K562 (cell line): ENCODE measurements around the gene ECSIT. TPM values are rescaled to one million over a fixed set of nuclear protein-coding genes. Genes with fewer than 3 reads are reported as not detected.
A peak's percentile ranks its signal among the peaks of the same experiment; 100 is the strongest.

ENCODE experiments used
- ATAC-seq: fragments of 200-7000 bp; cut with Tn5 transposase; 3 replicates; pipeline ENCODE4 v1.9.1; 2020; ENCODE audit warnings: moderate library complexity
- BruUV-seq: library from RNA; stranded (reverse); fragments of 400-500 nt; replicated peaks from 2 replicates; lab custom pipeline; 2021; lab: Mats Ljungman, UMichigan
- CTCF ChIA-PET: fragments of 300-600 bp; formaldehyde crosslinking; extraction: SDS; loops from one replicate; lab custom pipeline; 2021; ENCODE audit warnings: low intra/inter-chr PET ratio; lab: Yijun Ruan, JAX
- POLR2A ChIA-PET: fragments of 300-600, 350-650 bp; sonication (Branson Sonifier 250); formaldehyde crosslinking; extraction: SDS; loops from one replicate; lab custom pipeline; 2021; ENCODE audit warnings: antibody characterized with exemption, inconsistent platforms; lab: Yijun Ruan, JAX
- DNase-seq, 4 experiments: peaks; one replicate each; pipeline versions ENCODE4 v3.0.0 to v3.0.0-alpha.2; 2011 to 2018; ENCODE audit warnings: low spot score in 3 of 4, mixed read lengths in 3 of 4; ENCODE audit errors: extremely low read depth in 1 of 4
- FAIRE-seq: peaks from 2 replicates; lab custom pipeline; 2011; peaks lifted over from hg19 to GRCh38; lab: Jason Lieb, UNC
- H2AFZ ChIP-seq: 2 replicates; pipeline ENCODE4 v1.6.0; 2011; ENCODE audit warnings: low read depth, low read length, control low read depth, inconsistent platforms
- H3K27ac ChIP-seq: fragments of 200-600 bp; 3 replicates; pipeline ENCODE4 v1.8.0; 2011; ENCODE audit warnings: low read depth, mild to moderate bottlenecking, control low read depth, inconsistent platforms, low read length, moderate library complexity, mixed read lengths; ENCODE audit errors: extremely low read depth
- H3K27me3 ChIP-seq, 2 experiments: fragments of 300-600 bp in 1 of 2; 2 replicates in 1 of 2; 3 replicates in 1 of 2; pipeline versions ENCODE4 v1.6.0 to v1.8.0; 2011; ENCODE audit warnings: inconsistent platforms in 2 of 2, low read length in 2 of 2, mild to moderate bottlenecking in 1 of 2, mixed read lengths in 1 of 2, moderate library complexity in 1 of 2; ENCODE audit not compliant: control insufficient read depth in 2 of 2, insufficient read depth in 2 of 2
- H3K36me3 ChIP-seq: fragments of 300-600 bp; 3 replicates; pipeline ENCODE4 v1.8.0; 2011; ENCODE audit warnings: mild to moderate bottlenecking, low read length, inconsistent platforms; ENCODE audit not compliant: control insufficient read depth, insufficient read depth
- H3K4me1 ChIP-seq, 2 experiments: fragments of 200-600 bp in 1 of 2; replicated peaks in 1 of 2; 2 replicates in 1 of 2; 3 replicates in 1 of 2; pipeline versions ENCODE4 v1.5.1 to v1.8.0; 2011; ENCODE audit warnings: inconsistent platforms in 2 of 2, low read length in 2 of 2, mild to moderate bottlenecking in 1 of 2, mixed read lengths in 1 of 2, moderate library complexity in 1 of 2; ENCODE audit not compliant: control insufficient read depth in 2 of 2, insufficient read depth in 2 of 2
- H3K4me2 ChIP-seq: 2 replicates; pipeline ENCODE4 v1.6.1; 2011; ENCODE audit warnings: low read length, control low read depth, inconsistent platforms, mixed read lengths; ENCODE audit not compliant: insufficient read depth
- H3K4me3 ChIP-seq: fragments of 200-600 bp; sonication (generic), shearing (Covaris generic); 2 replicates; pipeline ENCODE4 v1.5.1; 2016; ENCODE audit warnings: control low read depth, inconsistent platforms
- H3K79me2 ChIP-seq: fragments of 200-600 bp; 3 replicates; pipeline ENCODE4 v1.8.0; 2011; ENCODE audit warnings: low read length, inconsistent platforms; ENCODE audit not compliant: control insufficient read depth, insufficient read depth
- H3K9ac ChIP-seq, 2 experiments: 2 replicates each; pipeline versions ENCODE4 v1.6.0 to v1.6.1; 2011; ENCODE audit warnings: low read depth in 2 of 2, low read length in 2 of 2, control low read depth in 1 of 2, inconsistent platforms in 1 of 2, mild to moderate bottlenecking in 1 of 2, mixed read lengths in 1 of 2; ENCODE audit not compliant: insufficient read depth in 1 of 2
- H3K9me1 ChIP-seq: one replicate; pipeline ENCODE4 v1.6.0; 2011; ENCODE audit warnings: inconsistent platforms, mild to moderate bottlenecking, low read length, moderate library complexity; ENCODE audit not compliant: control insufficient read depth, insufficient read depth
- H3K9me3 ChIP-seq: replicated peaks from 2 replicates; pipeline ENCODE4 v1.5.1; 2011; ENCODE audit warnings: low read depth, low read length, inconsistent platforms; ENCODE audit not compliant: control insufficient read depth, insufficient read depth
- H4K20me1 ChIP-seq: replicated peaks from 2 replicates; pipeline ENCODE4 v1.6.1; 2011; ENCODE audit warnings: low read length, inconsistent platforms, mixed read lengths; ENCODE audit not compliant: control insufficient read depth, insufficient read depth
- GTF3C2 ChIP-seq: IDR thresholded peaks from 3 replicates; pipeline ENCODE4 v1.6.1; 2011; ENCODE audit warnings: borderline replicate concordance, mild to moderate bottlenecking, moderate library complexity; ENCODE audit not compliant: insufficient read length; ENCODE audit errors: extremely low read depth
- MBD1 ChIP-seq: fragments of 250-450 bp; sonication (Bioruptor Pico); IDR thresholded peaks from 2 replicates; pipeline ENCODE4 v1.8.0; 2022; ENCODE audit warnings: inconsistent platforms
- MLX ChIP-seq, 2 experiments: fragments of 450-650 bp in 1 of 2; sonication (generic) in 1 of 2; formaldehyde crosslinking; conservative IDR thresholded peaks; 2 replicates each; pipeline versions ENCODE4 v1.4.0 to v1.8.1; 2020 to 2022; ENCODE audit warnings: mild to moderate bottlenecking in 1 of 2, missing genetic modification reagents in 1 of 2
- NR2C2 ChIP-seq, 2 experiments: fragments of 200-800 bp in 1 of 2; sonication (Bioruptor generic) in 1 of 2; sonication (generic) in 1 of 2; formaldehyde crosslinking in 1 of 2; IDR thresholded peaks; 2 replicates each; pipeline versions ENCODE4 v1.6.1 to v1.8.0; 2016 to 2022; ENCODE audit warnings: mild to moderate bottlenecking in 1 of 2, missing compliant biosample characterization in 1 of 2, missing genetic modification characterization in 1 of 2, missing genetic modification reagents in 1 of 2
- RBFOX2 ChIP-seq: fragments of 200-400 bp; formaldehyde crosslinking; IDR thresholded peaks from 2 replicates; pipeline ENCODE4 v1.6.1; 2017; ENCODE audit warnings: low read depth, mild to moderate bottlenecking, low read length, moderate library complexity
- TCF7 ChIP-seq: sonication (generic); IDR thresholded peaks from 2 replicates; pipeline ENCODE4 v1.6.1; 2016; ENCODE audit warnings: antibody characterized with exemption, borderline replicate concordance
- ZNF589 ChIP-seq: fragments of 200-800 bp; sonication (Bioruptor generic); IDR thresholded peaks from 2 replicates; pipeline ENCODE4 v1.6.1; 2016; ENCODE audit warnings: low read depth, missing genetic modification characterization, missing compliant biosample characterization
- ZNF764 ChIP-seq: fragments of 250-450 bp; sonication (Bioruptor Pico); IDR thresholded peaks from 2 replicates; pipeline ENCODE4 v1.4.0; 2020; ENCODE audit warnings: low read depth, mild to moderate bottlenecking, moderate library complexity
- WGBS: fragments of 100-300 bp; shearing (Covaris generic); methylation state at CpG from one replicate; pipeline ENCODE4 v1.1.6; 2016; ENCODE audit warnings: low coverage, mixed read lengths; ENCODE audit not compliant: insufficient coverage; ENCODE audit errors: missing lambda C conversion rate; 5-methylcytosine and 5-hydroxymethylcytosine counted together
- in situ Hi-C: fragments of 300-500 bp; cut with MboI; formaldehyde crosslinking; loops from 4 replicates; pipeline ENCODE4 v1.15.0; 2018; ENCODE audit warnings: inconsistent platforms, mixed read lengths
- intact Hi-C: fragments of 100-400 bp; cut with micrococcal nuclease; formaldehyde crosslinking; loops from 2 replicates; pipeline ENCODE4 v1.14.2; 2022
- polyA plus RNA-seq, 8 experiments: library from polyadenylated mRNA; depleted of rRNA in 4 of 8; stranded (reverse) in 5 of 8; unstranded in 3 of 8; fragments of >200 nt; fragmentation: Nextera tagmentation in 2 of 8; fragmentation: Illumina TruSeq in 1 of 8; extraction: Ambion mirVana in 2 of 8; extraction: Trizol in 1 of 8; gene quantifications; 2 replicates each; pipeline versions ENCODE4 v1.2.1 to v1.2.3, GENCODE V29; 2011 to 2014; ENCODE audit warnings: inconsistent platforms in 1 of 8, missing spikeins in 1 of 8
- total RNA-seq, 7 experiments: library from RNA; depleted of rRNA in 6 of 7; stranded (reverse); fragments of >200 nt in 6 of 7; fragmentation: Illumina TruSeq in 2 of 7; extraction: Trizol in 2 of 7; gene quantifications; 2 replicates each; pipeline versions ENCODE4 v1.2.1 to v1.2.3, GENCODE V29; 2011 to 2021; ENCODE audit warnings: low replicate concordance in 1 of 7

ECSIT gene
- total and polyA plus RNA-seq, 9 of the 15 experiments (the other 6 are each of a cell fraction or from before 2014, with no cell fraction given): 1.1 to 82.5 (median 43.9) TPM

- no peak for TF ChIP-seq MLX (CRISPR knock-in tag; conservative IDR thresholded peaks at IDR 0.05)
- no peak for TF ChIP-seq ZNF589
- TF ChIP-seq ZNF764 (CRISPR knock-in tag): no peak
- no peak for TF ChIP-seq TCF7
- no peak for TF ChIP-seq GTF3C2
- TF ChIP-seq, all 486 proteins: peak for 0
Observed at GRCh38 chr19:11506967-11507366, 22.0 kb downstream of the ECSIT start (continued).

- H3K4me1 ChIP-seq: peaks cover 7 to 33% of the 10 kb centered on the region in 2 experiments; a peak in 4 of 5 replicates
- intact Hi-C loops (no loop called here), in situ Hi-C loops (no loop called here)
- ATAC-seq: peak; percentile 35
- 0 out of 3 replicates have a peak, but pooled peaks cover 3% of the 10 kb centered on the region for H3K79me2 ChIP-seq
- peak overlapping the region; percentile 57 to 83 for H3K9ac ChIP-seq
- H4K20me1 ChIP-seq: no peaks in the 10 kb centered on the region
- H3K9me1 ChIP-seq: no peaks in the 10 kb centered on the region
- TSS peak; percentile 88 for BruUV-seq
- peak overlapping the region; percentile 71 for H2AFZ ChIP-seq
- H3K36me3 ChIP-seq: peaks cover 17% of the 10 kb centered on the region; the same call in 2 of the 3 replicates
- H3K4me2 ChIP-seq: peak overlapping the region; percentile 82
- no peak for FAIRE-seq
- ChIA-PET CTCF (no interaction called here), POLR2A (interaction anchor here (0.6 to 2.1 kb wide), 2 partner anchors 11 to 43 kb away, joined by 3 to 7 read pairs; no protein-coding TSS in a partner anchor)
- no peaks in the 10 kb centered on the region for H3K9me3 ChIP-seq
- peak overlapping the region; percentile 77 for H3K4me3 ChIP-seq
- DNase-seq: no peak
- H3K27me3 ChIP-seq: no peaks in the 10 kb centered on the region
- WGBS: 45% methylated on average over 17 of the region's 20 CpGs
- peak overlapping the region; percentile 84 for H3K27ac ChIP-seq
- TF ChIP-seq MBD1 (CRISPR knock-in tag): 0 out of 2 replicates have a peak, but pooled peaks have one; percentile 57
- TF ChIP-seq RBFOX2: peak; percentile 49
- TF ChIP-seq NR2C2 (CRISPR knock-in tag; IDR thresholded peaks at IDR 0.05): 0 out of 2 replicates have a peak, but pooled peaks have one; percentile 52
- TF ChIP-seq NR2C2 (tag; IDR thresholded peaks at IDR 0.05): no peak
Observed at GRCh38 chr19:11506101-11506555, 22.8 kb downstream of the ECSIT start.
